A673 (cell line): ENCODE measurements around the gene FSCN2. TPM values are rescaled to one million over a fixed set of nuclear protein-coding genes. Genes with fewer than 3 reads are reported as not detected.

Source experiments
- BruUV-seq: library from RNA; stranded (reverse); fragments of 400-500 nt; replicated peaks from 2 replicates; lab custom pipeline; 2021; lab: Mats Ljungman, UMichigan
- CTCF ChIA-PET: fragments of 300-600 bp; sonication (Branson Sonifier 250); formaldehyde crosslinking; loops from one replicate; lab custom pipeline; 2022; ENCODE audit warnings: antibody characterized with exemption; lab: Charles Lee
- POLR2A ChIA-PET: fragments of 300-600 bp; sonication (Branson Sonifier 250); formaldehyde crosslinking; loops from one replicate; lab custom pipeline; 2022; ENCODE audit warnings: antibody characterized with exemption; ENCODE audit not compliant: low non-redundant PET; lab: Charles Lee
- DNase-seq: peaks from one replicate; pipeline ENCODE4 v3.0.0-alpha.2; 2015; ENCODE audit warnings: low spot score
- H3K27ac ChIP-seq: fragments of 200-600 bp; sonication (generic); 2 replicates; pipeline ENCODE4 v1.5.1; 2016; ENCODE audit warnings: mixed run types, low read depth, mild to moderate bottlenecking, mixed read lengths, antibody characterized with exemption, low read length; ENCODE audit not compliant: poor library complexity, severe bottlenecking
- H3K27me3 ChIP-seq: fragments of 200-600 bp; sonication (generic); replicated peaks from 2 replicates; pipeline ENCODE4 v1.6.1; 2017; ENCODE audit warnings: mixed run types, low read depth, mild to moderate bottlenecking, mixed read lengths, antibody characterized with exemption, low read length; ENCODE audit not compliant: insufficient read depth, poor library complexity
- H3K36me3 ChIP-seq: fragments of 200-600 bp; sonication (generic); 2 replicates; pipeline ENCODE4 v1.6.1; 2016; ENCODE audit warnings: mixed run types, mild to moderate bottlenecking, mixed read lengths, antibody characterized with exemption, low read length; ENCODE audit not compliant: insufficient read depth, poor library complexity, severe bottlenecking
- H3K4me1 ChIP-seq: fragments of 200-600 bp; sonication (generic); 2 replicates; pipeline ENCODE4 v1.6.1; 2017; ENCODE audit warnings: mixed run types, mild to moderate bottlenecking, mixed read lengths, antibody characterized with exemption, low read length; ENCODE audit not compliant: insufficient read depth, poor library complexity, severe bottlenecking
- H3K4me3 ChIP-seq: fragments of 200-600 bp; sonication (generic); 2 replicates; pipeline ENCODE4 v1.5.1; 2016; ENCODE audit warnings: low read depth, mixed run types, mild to moderate bottlenecking, mixed read lengths, low read length; ENCODE audit not compliant: poor library complexity, severe bottlenecking
- H3K9me3 ChIP-seq: fragments of 200-600 bp; sonication (generic); 2 replicates; pipeline ENCODE4 v1.6.1; 2016; ENCODE audit warnings: mixed run types, low read depth, mild to moderate bottlenecking, mixed read lengths, antibody characterized with exemption, low read length; ENCODE audit not compliant: poor library complexity, severe bottlenecking
- EZH2 ChIP-seq: fragments of 200-600 bp; sonication (generic); IDR thresholded peaks from 2 replicates; pipeline ENCODE4 v1.6.1; 2017; ENCODE audit warnings: borderline replicate concordance, low read depth, mild to moderate bottlenecking, mixed read lengths, antibody characterized with exemption, low read length; ENCODE audit not compliant: poor library complexity, severe bottlenecking
- intact Hi-C: fragments of 100-400 bp; cut with micrococcal nuclease; formaldehyde crosslinking; loops from one replicate; pipeline ENCODE4 v1.10.0; 2022; ENCODE audit not compliant: unreplicated experiment
- total RNA-seq: library from RNA; stranded (reverse); gene quantifications from 2 replicates; pipeline ENCODE4 v1.2.3, GENCODE V29; 2021
- TF ChIP-seq, protein P1 (sequence below): fragments of 300-800, 200-600 bp; sonication (generic); conservative IDR thresholded peaks from 2 replicates; pipeline ENCODE4 v1.5.1; 2017; ENCODE audit warnings: low read depth, mild to moderate bottlenecking, antibody characterized with exemption, low read length, moderate library complexity, mixed read lengths

FSCN2 gene
- total RNA-seq, 1 experiment from 2014 or later: 0.26 TPM

DNA sequence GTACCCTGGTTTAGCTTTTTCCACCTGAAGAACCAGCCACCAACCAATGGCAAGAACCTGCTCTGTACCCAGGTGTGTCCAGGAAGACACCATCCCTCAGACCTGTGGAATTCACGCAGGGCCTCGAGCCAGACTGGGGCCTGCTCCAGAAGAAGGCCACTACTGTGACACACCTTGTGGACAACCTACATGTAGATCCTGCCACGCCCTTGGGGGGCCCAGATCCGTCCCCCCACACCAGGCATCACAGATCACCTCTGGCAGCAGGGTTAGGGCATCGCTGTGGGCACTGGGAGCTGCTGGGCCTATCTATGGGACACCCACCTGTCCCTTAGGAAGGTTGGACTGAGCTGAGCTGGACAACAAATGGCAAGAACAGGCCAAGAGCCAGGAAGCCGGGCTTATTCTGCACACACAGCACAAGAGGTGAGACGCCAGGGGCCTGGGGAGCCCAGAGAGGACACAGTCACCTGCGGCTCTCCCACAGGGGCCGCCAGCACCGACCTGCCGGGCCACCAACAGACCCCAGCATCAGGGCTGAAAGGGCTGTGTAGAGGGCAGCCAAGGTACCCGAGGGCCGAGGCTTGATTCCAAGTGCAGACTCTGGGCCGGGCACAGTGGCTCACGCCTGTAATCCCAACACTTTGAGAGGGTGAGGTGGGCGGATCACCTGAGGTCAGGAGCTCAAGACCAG lies 16.3 kb downstream of the FSCN2 start:
- BruUV-seq: no TSS peak

DNA sequence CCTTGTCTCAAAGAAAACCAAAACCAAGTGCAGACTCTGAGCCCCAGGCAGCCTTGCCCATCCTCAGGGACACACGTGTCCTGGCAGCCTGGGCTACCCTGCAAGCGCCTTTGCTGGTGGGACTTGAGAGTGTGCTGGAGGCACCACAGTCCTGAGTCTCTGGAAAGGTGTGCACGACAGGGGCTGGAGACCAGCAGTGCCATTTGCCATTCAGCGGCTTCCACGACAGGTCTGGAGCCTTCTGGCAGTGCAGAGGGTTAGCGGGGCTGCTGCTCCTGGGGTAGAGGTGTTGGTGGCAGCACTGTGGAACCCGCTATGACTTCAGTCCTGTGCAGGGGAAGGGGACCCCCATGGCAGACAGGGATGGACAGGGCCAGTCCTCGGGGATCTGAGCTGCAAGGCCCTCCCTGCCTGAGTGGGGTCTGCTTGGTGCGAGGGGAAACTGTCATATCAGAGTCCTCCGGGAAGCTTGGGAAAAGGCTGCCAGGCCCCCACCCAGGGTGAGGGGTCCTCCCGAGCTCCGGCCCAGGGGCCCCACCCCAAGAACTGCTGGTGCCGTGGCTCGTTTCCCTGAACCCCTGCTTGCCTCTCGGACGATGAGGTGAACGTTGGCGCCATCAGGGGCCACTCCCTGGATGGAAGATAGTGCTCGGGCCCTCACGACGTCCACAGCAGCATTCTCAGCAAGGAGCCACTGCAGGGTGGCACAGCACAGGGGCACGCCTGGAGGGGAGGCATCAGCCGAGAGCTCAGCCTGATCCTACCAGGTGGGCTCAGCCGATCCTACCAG lies 17.2 kb downstream of the FSCN2 start:
- DNase-seq: no peak
- no peaks in the 10 kb centered on the region for H3K4me1 ChIP-seq
- H3K4me3 ChIP-seq: no peak overlapping the region
- no peak for TF ChIP-seq EZH2
- TF ChIP-seq, protein P1, sequence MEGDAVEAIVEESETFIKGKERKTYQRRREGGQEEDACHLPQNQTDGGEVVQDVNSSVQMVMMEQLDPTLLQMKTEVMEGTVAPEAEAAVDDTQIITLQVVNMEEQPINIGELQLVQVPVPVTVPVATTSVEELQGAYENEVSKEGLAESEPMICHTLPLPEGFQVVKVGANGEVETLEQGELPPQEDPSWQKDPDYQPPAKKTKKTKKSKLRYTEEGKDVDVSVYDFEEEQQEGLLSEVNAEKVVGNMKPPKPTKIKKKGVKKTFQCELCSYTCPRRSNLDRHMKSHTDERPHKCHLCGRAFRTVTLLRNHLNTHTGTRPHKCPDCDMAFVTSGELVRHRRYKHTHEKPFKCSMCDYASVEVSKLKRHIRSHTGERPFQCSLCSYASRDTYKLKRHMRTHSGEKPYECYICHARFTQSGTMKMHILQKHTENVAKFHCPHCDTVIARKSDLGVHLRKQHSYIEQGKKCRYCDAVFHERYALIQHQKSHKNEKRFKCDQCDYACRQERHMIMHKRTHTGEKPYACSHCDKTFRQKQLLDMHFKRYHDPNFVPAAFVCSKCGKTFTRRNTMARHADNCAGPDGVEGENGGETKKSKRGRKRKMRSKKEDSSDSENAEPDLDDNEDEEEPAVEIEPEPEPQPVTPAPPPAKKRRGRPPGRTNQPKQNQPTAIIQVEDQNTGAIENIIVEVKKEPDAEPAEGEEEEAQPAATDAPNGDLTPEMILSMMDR: no peak
- H3K9me3 ChIP-seq: no peaks in the 10 kb centered on the region
- ChIA-PET POLR2A (no interaction called here), CTCF (no interaction called here)
- H3K27ac ChIP-seq: no peak overlapping the region
- H3K27me3 ChIP-seq: no peaks in the 10 kb centered on the region
- BruUV-seq: no TSS peak
- H3K36me3 ChIP-seq: peaks cover 52% of the 10 kb centered on the region
- intact Hi-C loops: no loop called here

More for the DNA sequence above, 16.3 kb downstream of the FSCN2 start:
- no peak for TF ChIP-seq EZH2
- TF ChIP-seq, protein P1: no peak
- no peaks in the 10 kb centered on the region for H3K9me3 ChIP-seq
- H3K36me3 ChIP-seq: peaks cover 42% of the 10 kb centered on the region
- no peak overlapping the region for H3K4me3 ChIP-seq
- H3K4me1 ChIP-seq: no peaks in the 10 kb centered on the region
- DNase-seq: no peak
- CTCF ChIA-PET: no interaction called here
- POLR2A ChIA-PET: interaction anchor here (0.6 kb wide), 1 partner anchor 127 kb away, joined by 3 read pairs; no protein-coding TSS in a partner anchor
- no peak overlapping the region for H3K27ac ChIP-seq
- intact Hi-C loops: no loop called here
- H3K27me3 ChIP-seq: no peaks in the 10 kb centered on the region

DNA sequence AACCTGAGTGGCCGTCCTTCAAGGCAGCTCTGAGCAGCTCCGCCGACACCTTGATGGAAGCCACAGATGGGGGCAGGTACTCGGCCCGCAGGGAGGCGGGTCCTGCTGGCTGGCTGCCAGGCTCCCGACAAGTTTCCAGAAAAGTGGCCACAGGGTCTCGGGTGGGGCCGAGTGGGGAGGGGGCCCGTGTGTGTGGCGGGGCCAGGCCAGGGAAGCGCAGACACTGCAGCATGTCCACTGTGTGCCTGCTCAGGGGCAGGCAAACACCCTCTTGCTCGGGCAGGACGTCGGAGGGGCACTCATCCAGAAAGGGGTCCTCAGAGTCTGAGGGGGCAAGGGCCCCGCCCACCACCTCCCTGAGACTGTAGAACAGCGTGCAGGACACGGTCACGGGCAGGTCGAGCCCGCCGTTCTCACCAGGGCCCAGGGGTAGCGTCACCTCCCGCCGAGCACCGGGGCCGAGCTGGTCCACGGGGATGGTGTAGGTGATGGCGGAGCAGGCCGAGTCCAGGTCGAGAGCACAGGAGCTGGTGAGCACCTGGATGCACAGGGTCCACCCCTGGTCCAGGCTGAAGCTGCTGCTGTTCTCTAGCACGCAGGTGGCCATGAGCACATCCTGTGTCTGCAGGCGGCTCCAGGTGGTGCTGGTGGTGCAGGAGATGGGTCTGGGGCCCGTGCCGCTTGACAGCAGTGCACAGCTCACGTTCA lies 18.9 kb downstream of the FSCN2 start:
- ChIA-PET POLR2A (no interaction called here), CTCF (no interaction called here)
- intact Hi-C loops: no loop called here
- TF ChIP-seq EZH2: no peak
- TF ChIP-seq, protein P1: no peak
- Histone ChIP-seq H3K36me3 (peaks cover 54% of the 10 kb centered on the region), H3K4me1 (no peaks in the 10 kb centered on the region), H3K4me3 (no peak overlapping the region), H3K27ac (no peak overlapping the region), H3K9me3 (no peaks in the 10 kb centered on the region), H3K27me3 (no peaks in the 10 kb centered on the region)
- no peak for DNase-seq
- BruUV-seq: no TSS peak
